Activated gamma-delta T cell (primary cell): ENCODE data around the gene ZNF416.

Experiments
- DNase-seq: peaks from one replicate; lab custom pipeline; 2025; lab: John Stamatoyannopoulos, UW
- total RNA-seq, 2 donors: gene quantifications; one replicate each; lab custom pipeline; 2026; lab: John Stamatoyannopoulos, UW

ZNF416 gene
- total RNA-seq, result 21.5 to 23.4 reads per million in 2 donors

DNA sequence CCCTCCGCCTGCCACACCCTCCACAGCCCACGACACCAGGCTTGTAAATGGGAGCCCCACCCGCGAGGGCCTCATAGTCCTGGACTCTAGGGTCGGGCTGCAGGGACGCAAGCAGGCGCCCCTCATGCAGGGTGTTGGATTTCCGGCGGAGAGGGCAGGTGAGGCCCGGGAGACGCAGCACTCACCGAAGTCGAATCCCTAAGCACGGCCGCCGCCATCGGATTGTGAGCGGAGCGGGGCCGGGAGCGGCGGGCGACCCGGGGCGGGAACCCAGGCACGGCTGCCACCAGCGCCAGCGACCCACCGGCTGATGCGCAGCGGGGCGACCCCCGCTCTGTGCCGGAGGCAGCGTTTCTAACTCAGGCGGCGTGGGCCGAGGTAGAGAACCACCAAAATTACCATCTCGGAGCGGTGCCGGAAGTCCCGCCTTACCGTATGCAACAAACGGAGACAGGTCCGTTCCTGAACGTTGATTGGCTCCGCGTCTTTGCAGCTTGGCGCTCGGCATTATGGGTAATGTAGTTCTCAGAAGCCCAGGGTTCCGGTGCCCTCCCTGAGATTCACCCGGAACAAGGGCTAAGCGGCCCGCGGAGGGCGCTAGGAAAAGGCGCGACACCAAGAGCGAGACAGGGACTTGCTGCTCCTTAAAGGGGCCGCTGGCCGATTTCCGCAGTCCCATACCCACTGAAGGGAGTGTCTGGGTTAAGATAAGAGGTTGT lies at the start of gene ZNF416:
Gene ZNF416 (minus strand): TSS at position 425 of the 719 bp plus-strand sequence. CDS start 207 bp downstream, at position 218.
- peak; percentile 68 for DNase-seq

DNA sequence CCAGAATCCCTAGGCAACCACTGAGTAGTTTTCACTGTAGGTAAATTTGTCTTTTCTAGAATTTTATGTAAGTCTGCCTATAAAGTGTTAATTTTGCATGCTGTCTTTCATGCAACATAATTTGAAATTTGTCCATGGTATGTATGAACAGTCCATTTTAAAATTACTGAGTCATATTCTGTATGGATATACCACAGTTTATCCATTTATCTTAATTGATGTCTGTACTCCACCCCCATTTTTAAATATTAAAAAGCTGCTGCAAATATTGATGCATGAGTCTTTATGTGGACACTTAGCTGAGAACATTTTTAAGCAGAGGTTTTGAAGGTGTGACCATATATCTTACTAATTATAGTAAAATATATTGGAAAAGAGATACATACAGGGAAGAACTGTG lies 44.4 kb upstream of the ZNF416 start:
- no peak for DNase-seq

DNA sequence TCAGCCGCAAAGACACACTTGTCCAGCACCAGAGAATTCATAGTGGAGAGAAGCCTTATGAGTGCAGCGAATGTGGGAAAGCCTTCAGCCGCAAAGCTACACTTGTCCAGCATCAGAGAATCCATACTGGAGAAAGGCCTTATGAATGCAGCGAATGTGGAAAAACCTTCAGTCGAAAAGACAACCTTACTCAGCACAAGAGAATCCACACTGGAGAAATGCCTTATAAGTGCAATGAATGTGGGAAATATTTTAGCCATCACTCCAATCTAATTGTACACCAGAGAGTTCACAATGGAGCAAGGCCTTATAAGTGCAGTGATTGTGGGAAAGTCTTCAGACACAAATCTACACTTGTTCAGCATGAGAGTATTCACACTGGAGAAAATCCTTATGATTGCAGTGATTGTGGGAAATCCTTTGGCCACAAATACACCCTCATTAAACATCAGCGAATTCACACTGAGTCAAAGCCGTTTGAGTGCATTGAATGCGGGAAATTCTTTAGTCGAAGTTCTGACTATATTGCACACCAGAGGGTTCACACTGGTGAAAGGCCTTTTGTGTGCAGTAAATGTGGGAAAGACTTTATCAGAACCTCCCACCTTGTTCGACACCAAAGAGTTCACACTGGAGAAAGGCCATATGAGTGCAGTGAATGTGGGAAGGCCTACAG lies 42.1 kb upstream of the ZNF416 start:
- no peak for DNase-seq

DNA sequence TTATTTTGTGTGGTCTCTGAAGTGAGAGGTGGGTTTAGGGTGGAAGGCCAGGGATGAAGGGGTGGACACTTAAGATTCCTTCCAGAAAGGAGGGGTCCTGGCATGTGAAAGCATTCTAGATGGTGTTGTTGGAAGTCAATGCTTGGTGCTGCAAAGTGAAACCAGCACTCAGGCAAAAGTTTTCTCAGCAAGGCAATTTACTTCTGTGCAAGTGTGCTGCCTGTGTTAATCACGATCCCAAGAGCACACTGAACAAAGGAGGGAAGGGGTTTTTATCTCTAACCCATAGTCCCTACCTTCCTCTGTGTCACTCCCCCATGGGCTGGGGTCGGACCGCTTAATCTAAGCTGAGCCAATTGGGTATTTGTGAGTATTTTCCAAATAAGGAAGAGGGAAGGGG lies 36.6 kb upstream of the ZNF416 start:
- DNase-seq, result no peak

DNA sequence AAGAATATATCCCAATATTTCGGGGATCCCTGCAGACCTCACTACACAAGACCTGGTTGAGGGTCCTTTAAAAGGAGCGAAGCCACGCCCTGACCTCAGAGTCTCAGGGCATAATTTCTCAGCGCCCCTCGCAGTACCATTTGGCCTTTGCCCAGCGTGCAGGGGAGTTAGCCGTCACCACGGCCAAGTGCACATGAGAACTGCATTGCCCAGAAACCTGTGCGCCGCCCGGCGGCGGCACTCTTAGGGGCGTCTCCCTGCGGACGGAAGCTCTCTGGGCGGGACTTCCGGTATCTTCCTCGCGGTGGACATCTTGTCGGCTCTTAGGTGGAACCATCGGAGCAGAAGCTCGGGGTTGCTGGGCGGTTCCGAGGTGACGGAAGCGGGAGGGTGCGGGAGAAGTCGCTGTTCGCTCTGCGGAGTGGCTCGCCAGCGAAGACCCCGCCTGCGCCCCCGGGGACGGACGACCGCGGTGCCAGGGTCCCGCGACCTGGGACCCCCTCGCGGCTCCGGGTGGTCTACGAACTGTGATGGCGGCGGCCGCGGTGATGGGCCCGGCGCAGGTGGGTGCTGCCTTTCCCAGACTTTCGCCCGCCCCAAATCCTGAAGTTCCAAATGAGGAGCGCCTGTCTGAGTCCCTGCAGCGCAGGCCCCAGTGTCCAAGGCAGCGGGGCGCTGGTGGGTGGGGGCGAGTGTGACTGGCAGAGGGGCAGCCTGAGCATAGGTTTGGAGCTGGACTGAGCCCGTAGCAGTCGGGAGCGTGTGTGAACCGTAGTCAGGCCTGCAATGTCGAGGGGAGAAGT lies 35.4 kb upstream of the ZNF416 start, which contains the start of gene ZNF134:
Gene ZNF134 (plus strand): TSS at position 302 of the 803 bp plus-strand sequence. CDS start 5,227 bp downstream, outside the sequence.
- peak; percentile 58 for DNase-seq

DNA sequence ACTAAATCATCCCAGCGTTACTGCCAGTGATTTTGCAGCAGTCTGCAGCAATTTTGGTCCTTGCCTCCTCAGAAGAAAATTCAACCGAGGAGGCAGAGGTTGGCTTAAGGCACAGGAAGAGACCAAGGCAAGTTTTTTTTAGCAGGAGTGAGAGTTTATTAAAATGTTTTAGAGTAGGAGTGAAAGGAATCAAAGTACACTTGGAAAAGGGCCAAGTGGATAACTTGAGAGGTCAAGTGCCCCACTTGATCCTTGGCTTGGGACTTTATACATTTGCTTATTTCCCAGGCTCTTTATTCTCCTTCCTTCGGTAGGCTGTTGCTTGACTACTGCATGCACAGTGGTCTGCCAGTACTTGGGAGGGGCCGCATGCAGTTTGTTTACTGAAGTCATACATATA lies 32.4 kb upstream of the ZNF416 start:
- DNase-seq, result no peak

DNA sequence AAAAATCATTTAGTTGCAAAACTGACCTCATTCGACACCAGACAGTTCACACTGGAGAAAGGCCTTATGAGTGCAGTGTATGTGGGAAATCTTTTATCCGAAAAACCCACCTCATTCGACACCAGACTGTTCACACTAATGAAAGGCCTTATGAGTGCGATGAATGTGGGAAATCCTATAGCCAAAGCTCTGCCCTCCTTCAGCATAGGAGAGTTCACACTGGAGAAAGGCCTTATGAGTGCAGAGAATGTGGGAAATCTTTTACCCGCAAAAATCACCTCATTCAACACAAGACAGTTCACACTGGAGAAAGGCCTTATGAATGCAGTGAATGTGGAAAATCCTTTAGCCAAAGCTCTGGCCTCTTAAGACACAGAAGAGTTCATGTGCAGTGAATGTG lies 28.2 kb upstream of the ZNF416 start:
- DNase-seq, result no peak

DNA sequence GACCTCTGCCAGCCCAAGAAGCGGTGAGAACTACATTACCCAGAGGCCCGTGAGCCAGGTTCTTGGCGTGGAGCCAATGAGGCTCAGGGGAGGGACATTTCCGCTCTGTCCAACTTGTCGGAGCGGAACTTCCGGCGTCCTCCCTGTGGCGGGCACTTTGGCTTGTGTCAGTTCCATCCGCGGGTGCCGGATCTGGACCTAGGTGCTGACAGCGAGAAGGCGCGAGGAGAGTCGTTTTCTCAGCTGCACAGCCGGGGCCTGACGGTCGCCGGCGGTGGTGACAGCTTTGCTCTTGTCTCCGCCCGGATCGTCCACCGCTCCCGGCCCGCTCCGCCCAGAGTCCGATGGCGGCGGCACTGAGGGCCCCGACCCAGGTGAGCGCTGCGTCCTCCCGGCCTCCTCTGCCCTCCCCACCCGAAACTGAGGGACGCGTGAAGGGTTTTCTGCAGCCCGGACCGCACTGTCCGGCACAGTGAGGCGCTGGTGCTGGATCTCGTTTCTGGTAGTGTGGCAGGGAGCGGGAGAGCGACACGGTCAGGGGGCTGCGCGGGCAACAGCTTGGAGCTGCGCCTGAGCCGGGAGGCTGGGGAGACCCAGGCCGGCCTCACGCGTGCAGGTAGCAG lies 21.2 kb upstream of the ZNF416 start, which contains the start of gene ZNF530:
Gene ZNF530 (plus strand): TSS at position 125 of the 623 bp plus-strand sequence. CDS start 4,461 bp downstream, outside the sequence.
- peak; percentile 32 for DNase-seq

DNA sequence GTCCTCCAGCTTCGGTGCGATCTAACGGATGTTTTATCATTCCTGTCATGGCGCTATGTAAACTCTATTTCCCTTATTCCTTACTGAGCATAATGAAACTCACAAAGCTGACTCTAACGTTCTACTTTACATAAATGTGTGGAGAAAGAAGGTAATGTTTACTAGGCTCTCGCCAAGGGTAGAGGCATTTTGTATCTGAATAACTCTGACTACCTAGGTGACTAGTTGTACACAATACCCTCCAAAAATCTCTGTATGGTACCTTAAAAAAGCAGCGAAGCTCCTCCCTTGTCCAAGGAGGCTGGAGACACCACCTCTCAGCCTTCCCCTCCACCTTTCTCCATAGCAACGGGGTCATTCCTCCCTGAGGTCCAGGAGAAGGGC lies 20.7 kb upstream of the ZNF416 start:
- DNase-seq, result no peak

DNA sequence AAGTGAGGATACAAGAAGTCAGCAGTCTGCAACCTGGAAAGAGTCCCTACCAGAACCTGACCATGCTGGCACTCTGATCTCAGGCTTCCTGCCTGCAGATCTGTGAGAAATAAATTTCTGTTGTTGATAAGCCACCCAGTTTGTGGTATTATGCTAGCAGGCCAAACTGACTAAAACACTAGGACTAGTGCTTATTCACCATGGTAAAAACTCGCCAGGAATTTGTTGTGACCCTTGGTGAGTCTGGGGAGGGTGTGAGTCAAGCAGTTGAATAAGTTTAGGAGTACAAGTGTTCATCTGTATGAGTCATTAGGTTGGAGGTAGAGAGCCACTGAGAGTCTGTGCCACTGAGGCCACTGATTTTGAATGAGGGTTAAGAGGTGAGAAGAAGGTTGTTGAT lies 8.8 kb upstream of the ZNF416 start:
- no peak for DNase-seq

DNA sequence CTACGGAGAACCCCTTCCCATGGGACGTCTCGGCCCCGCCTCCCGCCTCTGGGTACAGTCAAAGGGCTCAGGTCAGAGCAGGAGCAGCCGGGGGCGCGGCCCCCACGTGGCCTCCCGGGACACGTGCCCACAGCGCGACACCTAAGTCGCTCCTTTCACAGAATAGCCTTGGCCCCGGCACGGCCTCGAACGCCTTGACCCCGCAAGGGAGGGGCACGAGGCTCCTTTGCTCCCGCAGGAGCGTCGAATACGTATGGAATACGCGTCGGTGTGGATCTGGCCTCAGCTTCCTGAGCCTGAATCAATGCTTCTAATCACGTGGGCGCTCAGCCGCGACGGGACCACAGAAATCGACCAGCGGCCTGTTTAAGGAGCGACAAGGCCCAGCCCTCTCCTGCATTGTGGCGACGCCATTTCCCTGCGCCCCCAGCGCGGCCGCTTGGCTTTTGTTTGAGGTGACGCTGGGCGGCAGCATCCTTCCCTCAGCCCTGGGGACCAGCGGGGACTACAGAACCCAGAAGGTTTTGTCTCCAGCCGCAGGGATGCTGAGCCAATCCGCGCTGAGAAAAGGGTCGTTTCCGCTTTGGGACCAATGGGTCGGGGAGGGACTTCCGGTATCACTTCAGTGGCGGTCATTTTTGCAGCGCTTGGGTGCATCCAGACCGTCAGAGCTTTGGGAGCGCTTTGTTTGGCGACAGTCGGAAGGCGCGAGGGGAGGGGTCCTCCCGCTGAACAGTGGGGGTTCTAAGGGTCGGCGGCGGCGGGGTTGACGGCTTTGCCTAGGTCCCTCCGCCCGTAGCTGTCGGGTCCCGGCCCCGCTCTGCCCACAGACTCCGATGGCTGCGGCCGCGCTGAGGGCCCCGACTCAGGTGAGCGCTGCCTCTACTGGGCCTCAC lies 5.1 kb upstream of the ZNF416 start, which contains the start of gene ZIK1:
Gene ZIK1 (plus strand): TSS at position 625 of the 896 bp plus-strand sequence. CDS start 212 bp downstream, at position 837.
- peak; percentile 47 for DNase-seq

DNA sequence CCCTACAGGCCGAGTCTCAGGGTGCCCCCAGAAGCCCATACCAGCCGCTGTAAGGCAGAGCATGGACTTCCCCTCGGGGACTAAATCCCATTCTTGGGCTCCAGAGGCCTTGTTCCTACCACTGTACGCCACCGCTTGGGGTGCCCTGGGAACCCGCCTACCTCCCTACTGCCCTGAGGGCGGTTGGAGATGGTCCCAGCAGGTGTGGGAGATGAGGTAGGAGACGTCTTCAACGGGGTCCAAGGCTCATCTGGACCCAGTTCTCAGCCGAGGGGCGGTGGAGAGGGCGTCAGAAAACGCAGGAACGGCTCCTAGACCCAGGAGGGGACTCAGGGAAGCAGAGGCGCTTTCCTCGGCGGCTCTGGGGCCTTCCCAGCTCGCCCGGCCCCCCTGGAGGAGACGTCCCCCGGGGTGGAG lies 4.4 kb upstream of the ZNF416 start:
- DNase-seq, result no peak

DNA sequence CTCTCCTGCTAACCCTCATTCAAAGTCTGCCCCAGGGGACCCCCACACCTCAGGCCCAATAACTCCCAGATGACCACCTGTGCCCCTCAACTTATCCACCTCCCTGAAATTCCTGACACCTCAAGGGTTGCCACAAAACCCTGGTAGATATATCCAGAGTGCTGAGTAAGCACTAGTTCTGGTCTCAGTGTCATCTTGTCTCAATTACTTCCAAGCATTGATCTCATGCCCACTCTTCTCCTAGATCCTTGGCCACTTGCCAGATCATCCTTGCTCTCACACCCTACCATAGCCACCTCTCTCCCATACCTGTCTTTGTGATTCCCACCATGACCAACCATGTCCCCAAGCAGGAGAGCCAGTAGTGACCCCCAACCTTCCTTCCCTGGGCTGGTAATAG lies 2.0 kb downstream of the ZNF416 start:
- no peak for DNase-seq

DNA sequence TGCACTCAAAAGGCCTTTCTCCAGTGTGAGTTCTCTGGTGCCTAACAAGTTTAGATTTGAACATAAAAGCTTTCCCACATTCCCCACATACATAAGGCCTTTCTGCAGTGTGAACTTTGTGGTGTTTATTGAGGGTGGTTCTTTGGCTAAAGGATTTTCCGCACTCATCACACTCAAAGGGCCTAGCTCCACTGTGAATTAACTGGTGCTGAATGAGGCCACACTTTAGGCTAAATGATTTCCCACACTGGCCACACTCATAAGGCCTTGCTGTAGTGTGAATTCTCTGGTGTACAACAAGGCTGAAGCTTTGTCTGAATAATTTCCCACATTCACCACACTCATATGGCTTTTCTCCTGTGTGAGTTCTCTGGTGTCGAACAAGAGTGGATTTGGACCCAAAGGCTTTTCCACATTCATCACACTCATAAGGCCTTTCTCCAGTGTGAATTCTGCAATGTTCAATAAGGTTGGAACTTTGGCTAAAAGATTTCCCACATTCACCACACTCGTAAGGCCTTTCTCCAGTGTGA lies 6.2 kb downstream of the ZNF416 start:
- no peak for DNase-seq

DNA sequence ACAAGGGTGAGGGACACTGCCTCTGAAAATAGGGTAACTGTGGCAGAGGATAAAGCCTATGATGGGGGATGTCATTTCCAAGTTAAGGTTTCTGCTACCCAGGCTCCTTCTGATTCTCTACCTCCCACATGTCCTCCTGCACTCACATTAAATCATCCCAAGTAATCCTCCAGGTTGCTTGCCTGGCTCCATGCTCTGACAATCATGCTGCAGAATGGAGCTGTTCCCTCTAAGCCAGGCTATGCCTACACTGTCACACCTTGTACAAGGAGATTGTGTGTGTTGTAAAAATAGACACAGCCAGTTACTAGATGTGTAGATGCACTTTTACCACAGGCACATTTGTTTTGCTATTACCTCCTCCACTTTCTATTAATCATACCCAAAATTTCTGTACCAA lies 8.0 kb downstream of the ZNF416 start:
- no peak for DNase-seq

DNA sequence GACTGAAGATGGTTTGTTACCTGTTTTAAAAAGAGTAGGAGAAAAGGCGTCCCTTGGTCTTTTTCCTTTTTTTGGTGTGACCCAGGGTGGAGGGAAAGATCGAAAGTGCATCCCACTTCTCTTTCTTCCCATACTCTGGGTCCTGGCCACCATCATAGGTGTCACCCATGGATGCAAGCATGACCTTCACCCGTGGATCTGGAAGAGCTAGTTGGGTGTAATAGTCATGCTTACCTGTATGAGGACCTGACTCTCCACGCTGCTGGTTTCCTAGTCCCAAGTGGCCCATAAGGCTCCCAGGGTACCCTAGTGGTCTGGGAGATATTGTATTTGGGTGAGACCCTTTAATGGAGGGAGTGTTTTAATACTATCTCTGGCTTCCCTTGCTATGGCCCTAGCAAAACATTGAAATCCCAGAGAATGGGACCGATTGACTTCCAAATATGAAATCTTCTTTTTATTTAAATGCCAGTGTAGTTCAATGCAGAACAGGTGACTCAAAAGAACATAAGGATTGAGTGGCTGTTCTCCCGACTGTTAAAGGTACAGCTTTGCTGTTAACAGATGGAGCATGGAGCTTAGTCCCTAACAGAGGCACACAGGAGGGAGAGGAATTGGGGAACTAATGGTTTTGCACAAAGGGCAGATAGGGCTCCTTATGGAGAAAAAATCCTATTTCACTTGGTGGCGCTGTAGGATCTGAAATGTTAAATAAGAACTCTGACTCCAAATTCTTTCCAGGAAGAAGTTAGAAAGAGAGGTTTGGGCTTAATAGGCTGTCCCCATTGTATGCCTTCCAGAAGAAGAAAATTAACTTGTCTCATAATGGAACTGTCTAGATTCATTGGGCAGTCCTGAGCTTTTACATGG lies 12.1 kb downstream of the ZNF416 start:
- DNase-seq, result no peak

DNA sequence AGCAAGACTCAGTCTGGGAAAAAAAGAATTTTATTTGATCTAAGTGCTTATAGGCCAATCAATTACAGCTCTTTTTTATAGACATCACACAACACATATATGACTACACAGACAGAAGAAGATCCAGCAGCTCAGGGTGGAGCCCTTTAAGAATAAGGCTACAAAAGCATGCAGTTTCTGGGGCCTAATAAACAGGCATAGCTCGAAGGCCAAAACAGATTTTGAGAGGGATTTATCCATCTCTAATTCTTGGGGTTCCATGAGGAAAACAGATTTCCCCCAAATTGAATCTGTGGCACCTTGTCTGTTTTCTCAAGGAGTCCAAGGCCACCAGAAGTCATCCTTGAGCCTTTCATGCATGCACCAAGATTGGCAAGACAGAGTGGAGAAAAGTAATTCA lies 15.2 kb downstream of the ZNF416 start:
- DNase-seq, result no peak

DNA sequence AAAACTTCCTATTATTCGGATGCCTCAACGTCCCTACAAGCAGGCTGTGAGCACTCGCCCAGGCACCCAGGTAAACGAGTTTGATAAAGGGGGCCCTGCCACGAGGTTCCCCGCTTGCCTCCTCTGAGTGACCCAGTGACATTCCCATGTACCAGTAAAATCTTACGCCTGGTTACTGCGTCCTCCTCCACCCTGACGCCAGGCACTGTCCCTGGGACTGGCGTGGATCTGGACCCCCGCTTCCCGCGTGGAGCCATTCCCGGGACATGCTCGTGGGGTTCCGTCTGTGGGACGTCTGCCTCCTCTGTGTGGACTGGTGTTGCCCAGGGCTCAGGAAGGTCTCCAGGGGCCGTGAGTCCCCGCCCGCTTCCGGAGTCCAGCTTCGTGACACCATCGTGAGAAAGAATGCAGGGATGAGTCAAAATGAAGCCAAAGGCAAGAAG lies 18.6 kb downstream of the ZNF416 start:
- DNase-seq, result no peak

DNA sequence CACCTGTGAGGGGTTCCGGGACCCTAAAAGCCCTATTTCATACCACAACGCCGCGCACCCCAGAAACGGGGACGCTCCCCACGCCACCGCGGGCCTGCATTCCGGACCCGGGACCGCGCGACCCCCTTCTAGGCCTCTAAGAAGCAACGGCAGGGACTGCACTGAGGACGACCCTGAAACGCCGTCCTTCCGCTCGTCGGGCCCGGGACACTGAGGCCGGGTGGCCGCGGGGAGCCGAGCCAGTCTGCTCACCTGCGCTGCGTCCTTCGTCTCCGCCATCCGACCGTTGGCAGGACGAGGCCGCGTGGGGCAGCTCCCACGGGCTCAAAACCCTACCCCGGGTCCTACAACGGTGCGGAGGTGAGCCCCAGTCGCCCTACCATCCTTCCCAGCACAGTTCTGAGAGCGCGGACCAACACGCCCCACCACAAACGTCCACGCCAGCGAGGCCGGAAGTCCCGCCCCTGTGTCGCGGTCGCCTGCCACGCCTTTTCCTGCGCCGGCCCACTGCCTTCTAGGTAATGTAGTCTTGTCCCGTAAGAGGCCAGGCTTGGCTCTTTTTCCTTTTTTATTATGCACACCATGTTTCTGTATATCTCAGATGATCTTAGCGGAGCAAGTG lies 19.2 kb downstream of the ZNF416 start, which contains the start of gene ZNF550:
Gene ZNF550 (minus strand): TSS at position 460 of the 622 bp plus-strand sequence. CDS start 181 bp downstream, at position 279.
- DNase-seq, result peak; percentile 71
